Measurements from ENCODE around the gene ARMC10. TPM values are rescaled to one million over a fixed set of nuclear protein-coding genes. Genes with fewer than 3 reads are reported as not detected.
"Not testable (repeated sequence)": the region's sequence is repeated elsewhere in the genome, so short reads cannot be mapped to it uniquely, and the experiment has no call there.

ARMC10 gene
- total RNA-seq, 1 donor, result 23.2 TPM

DNA sequence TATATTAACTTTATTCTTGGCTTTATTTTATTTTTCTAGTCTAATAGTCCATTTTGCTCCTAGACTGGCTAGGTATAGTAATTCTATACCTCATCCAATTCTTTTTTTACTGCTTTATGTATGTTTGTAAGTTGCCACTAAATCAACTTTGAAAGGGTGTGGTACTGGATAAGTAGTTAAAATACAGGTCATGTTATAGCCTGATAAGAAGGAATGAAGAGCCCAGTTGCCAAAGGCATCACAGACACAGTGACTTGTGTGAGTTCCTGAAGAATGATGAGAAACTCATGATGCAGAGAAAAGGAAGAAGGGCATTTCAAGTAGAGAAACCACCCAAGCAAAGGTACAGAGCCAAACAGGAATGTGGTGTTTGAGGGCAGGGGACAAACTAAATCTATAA lies 46.7 kb downstream of the ARMC10 start:
- no peak for DNase-seq (ENCODE audit: low read depth in 2 of 3, low spot score in 2 of 3)

DNA sequence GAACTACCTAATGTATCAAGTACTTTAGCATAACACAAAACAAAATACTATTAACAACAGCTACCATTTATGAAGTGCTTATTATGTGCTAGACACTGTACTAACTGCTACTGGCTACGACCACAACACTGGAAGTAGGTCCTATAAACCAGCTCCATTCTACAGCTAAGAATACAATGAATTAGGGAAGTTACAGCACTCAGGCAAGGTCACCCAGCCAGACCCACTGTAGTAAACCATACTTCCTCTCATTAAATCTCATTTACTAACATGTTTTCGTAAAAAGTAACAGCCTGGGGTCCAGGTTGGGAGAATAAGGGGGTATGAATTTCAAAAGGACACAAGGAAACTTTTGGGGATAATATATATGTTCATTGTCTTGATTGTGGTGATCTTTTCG lies 48.6 kb downstream of the ARMC10 start:
- no peak for DNase-seq (ENCODE audit: low read depth in 2 of 3, low spot score in 2 of 3)

DNA sequence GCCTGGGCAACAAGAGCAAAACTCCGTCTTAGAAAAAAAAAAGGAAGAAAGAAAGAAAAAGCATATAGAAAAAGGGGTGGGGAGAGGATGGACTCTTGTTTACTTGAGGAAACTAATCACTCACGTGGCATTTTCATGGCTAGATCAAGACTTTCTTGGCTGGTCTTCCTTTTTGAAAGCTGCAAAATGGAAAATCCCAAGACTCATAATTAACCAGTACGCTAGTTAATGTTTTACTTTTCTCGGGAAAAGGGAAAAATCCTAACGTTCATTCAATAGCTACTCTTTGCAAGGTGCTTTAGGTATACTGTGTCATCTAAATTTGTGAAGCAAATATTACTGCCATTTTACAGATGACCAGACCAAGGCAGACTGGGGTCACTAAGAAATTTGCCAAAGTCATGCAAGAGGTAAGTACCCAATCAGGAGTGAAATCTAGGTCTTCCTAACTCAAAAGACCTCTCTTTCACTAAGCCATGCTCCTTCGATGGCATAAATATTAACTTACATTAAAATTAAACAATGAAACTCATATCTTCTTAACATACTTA lies 49.6 kb downstream of the ARMC10 start:
- DNase-seq (ENCODE audit: low read depth in 2 of 3, low spot score in 2 of 3), result no peak

DNA sequence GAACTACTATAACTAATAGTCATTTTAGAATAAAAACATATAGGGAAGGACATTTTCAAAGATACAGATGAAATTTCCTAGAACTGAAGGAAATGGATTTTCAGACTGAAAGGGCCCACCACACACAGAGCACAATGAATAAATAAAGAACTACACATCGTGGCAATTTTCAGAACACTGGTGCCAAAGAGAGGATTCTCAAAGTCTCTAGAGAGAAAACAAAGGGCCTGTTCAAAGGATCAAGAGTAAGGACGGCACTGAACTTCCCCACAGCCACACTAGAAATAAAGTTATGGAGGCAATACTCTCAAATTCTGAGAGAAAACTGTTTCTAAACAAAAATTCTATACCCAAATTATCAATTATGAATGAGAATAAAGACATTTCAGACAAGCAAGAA lies 52.1 kb downstream of the ARMC10 start:
- DNase-seq (ENCODE audit: low read depth in 2 of 3, low spot score in 2 of 3), result no peak

DNA sequence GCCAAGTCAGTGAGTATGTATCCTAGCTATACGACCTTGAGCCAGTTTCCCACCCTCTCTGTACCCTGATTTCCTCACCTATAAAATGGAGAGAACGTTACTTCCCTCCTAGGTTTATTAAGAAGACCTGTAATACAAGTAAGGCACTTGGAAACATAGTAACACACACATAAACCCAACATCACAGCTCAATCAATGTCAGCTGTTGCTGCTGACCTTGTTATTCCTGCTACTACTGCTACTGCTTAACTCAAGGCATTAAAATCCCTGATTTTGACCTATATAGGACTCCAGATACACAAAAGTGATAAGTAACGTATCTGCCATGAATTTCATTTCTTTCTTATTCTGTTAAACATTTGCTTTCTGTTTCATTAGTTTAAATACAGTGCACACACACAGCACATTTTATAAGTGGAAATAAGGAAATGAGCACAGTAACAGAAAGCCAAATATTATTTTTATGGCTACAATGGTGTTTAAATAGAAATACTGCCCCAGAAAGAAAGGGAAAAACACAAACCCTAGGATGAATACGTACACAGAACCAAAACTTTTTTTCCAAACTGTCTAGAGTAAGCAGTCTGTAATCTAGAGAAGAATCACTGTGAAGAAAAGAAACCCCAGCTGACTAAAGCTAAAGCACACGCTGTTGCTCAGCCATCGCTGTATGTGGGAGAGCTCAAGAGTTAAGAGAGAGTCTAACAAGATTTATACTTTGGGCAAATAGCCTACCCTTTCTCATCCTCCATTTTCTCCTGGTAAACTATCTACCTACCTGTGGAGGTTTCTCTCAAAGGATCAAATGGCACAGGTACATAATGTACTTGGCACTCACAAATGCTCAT lies 55.0 kb downstream of the ARMC10 start:
- no peak for DNase-seq (ENCODE audit: low read depth in 2 of 3, low spot score in 2 of 3)

DNA sequence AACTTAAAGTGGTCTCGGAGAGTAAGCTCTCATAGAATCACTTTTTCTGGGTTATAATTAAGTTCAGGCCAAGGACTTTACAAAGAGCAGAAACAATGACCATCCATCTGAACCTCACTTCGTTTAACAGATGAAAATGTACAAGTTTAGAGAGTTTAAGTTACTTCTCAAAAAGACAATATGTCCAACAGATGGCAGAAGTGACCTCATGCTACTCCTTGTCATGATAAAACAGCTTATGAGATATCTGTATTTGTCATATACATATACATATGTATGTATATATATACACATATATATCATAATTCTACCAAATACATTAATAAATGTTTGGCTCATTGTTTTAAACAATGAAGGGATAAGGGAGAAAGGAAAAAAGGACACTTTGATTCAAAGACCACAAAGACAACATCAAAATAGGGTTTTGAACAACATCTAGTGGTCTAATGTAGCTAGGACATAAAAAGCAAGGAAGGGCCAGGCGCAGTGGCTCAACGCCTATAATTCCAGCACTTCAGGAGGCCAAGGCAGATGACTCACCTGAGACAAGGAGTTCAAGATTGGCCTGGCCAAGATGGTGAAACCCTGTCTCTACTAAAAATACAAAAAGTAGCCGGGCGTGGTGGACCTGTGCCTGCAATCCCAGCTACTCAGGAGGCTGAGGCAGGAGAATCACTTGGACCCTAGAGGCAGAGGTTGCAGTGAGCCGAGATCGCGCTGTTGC lies 56.1 kb downstream of the ARMC10 start:
- peak in 1 of 3 donors; percentile 17 for DNase-seq (ENCODE audit: low read depth in 2 of 3, low spot score in 2 of 3)

DNA sequence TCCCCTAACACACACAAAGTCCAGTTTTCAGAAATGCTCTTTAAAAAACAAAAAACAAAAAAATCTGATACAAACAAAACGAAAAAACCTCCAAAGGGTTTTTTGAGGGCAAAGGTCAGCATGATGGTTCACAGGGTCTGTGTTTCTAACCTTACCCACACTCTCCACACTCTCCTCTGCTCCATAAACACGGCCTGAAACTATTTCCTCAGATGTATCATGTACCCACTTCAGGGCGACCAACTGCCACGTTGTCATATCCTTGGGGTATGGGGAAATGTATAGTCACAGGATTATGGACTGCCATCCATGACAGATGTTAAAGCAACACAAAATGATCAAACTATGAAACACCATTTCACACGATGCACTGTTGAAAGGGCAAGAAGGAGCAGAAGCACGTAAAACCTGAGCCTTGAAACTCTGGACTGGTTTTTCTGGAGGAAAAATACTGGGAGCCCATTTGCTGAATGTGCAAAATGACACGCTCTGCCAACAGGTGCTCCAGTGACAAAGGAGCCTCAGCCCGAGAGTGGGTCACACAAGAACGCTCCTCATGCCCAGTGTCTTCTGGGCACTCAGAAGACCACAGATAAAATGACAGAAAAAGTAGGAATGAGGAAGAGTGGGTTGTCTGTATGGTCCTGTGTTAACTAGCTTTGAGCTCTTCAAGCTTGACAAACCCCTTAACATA lies 58.2 kb downstream of the ARMC10 start:
- DNase-seq (ENCODE audit: low read depth in 2 of 3, low spot score in 2 of 3), result no peak

DNA sequence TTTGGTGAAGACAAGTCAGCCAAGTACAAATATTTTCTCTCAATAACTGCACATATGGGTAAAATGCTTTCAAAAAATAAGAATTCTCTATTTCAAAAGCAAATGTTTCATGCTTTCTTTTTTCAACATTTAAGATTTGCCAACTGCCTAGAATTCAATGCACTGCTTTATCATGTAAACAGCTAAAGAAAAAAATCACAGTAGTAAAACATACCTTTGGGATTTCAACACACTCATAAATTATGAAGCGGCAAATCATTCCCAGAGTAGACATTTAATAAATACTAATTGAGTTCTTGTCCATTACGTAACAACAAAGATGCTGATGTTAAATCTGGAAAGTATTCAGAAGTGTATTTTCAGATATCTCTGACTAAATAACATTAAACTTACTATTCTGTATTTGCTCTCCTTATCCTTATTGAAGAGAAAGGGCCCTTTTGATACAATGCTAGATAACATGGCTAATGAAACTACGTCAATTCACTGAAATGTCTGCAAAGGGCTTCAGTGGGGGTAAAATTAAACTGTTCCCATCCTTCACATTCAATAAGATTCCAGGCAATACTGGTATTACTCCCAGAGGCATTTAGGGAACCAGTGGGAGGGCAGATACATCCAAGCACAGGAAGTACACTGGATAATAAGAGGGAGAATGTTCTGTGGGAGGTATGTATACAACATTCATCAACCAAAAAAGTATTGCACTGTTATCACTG lies 60.1 kb downstream of the ARMC10 start:
- DNase-seq (ENCODE audit: low read depth in 2 of 3, low spot score in 2 of 3), result no peak

DNA sequence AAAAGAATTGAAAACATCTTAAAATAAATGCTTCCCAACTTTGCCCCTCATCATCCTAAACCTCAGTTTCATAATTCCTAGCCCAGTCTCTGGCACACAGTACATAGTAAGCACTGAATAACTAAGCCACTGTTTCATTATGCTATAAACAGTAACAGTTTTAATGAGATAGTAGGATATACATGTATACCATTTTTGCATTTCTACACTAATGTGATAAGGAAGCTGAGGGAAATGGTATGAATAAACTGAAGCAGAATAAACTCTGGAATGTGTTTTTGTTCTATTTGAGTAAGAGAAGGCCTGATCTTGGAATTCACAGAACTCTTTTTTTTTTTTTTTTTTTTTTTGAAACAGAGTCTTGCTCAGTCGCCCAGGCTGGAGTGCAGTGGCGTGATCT lies 65.1 kb downstream of the ARMC10 start:
- DNase-seq (ENCODE audit: low read depth in 2 of 3, low spot score in 2 of 3), result no peak

DNA sequence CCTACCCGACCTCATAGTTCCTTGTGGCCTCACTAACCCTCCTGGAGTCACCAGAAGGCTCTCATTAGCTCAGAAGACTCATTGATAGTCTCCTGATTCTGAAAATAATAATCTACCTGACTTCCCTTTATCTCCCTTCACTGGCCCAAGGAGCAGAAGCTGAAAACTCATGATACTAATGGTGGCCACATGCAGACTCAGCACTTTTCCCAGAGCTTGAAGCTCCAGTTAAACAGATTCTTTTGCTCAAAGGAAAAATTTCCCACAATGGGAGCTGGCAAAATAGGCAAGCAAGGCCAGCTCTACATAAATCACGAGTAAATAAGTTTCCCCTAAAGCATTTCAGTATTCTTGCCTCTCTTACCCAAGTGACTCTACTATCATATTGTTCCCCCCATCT lies 65.7 kb downstream of the ARMC10 start:
- DNase-seq (ENCODE audit: low read depth in 2 of 3, low spot score in 2 of 3), result no peak

DNA sequence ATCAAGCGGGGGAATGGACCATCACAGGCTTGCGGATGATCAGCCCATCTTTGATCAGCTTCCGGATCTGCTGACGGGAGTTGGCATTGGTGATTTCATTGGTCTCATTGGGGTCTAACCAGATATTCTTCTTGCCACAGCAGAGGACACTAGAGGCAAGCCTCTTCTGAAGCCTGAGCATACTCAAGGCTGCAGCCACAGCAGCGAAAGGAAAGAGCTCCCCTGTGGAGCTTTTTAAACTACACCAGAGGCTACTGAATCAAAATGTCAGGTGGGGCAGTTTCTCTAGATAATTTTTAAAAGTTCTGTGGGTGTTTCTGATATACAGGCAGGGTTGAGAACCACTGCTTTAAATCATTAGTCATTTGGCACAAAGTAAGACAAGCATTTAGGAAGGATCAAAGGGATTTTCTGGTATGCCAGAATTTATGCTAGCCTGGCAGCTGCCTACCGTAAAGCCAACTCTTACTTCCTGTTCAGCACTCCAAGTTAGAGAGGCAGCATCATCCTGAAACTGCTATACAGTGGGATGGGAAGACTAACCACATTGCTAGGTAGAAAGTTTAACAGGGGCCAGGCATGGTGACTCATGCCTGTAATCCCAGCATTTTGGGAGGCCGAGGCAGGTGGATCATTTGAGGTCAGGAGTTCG lies 66.9 kb downstream of the ARMC10 start:
- DNase-seq (ENCODE audit: low read depth in 2 of 3, low spot score in 2 of 3), result no peak

DNA sequence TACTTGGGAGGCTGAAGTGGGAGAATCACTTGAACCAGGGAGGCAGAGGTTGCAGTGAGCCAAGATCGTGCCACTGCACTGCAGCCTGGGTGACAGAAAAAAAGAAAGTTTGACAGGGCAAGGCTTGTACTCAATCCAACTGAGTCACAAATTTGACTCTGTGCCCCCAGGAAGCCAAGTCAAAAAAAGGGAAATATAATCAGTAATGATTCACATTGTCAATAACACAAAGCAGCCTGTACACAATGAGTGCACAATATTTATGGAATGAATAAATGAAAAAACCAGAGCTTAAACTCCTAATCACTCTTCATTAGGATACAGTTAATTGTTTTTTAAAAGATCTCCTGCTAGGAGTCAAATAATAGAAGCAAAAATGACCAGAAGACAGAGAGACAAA lies 67.6 kb downstream of the ARMC10 start:
- DNase-seq (ENCODE audit: low read depth in 2 of 3, low spot score in 2 of 3), result no peak

DNA sequence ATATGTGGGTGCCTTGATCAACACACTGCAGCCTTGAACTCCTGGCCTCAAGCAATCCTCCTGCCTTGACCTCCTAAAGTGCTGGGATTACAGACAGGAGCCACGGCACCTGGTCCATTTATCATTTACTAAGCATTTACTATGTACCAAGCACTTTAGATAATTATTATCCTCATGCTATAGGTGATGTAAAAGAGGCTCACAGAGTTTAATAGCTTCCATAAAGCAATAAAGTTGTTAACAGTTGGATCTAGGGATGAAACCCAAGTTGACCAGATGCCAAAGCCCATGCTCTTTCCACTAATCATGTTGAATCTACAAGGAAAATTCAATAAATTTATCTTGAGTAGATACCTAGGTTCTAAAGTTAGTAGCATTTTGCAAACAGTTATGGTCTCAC lies 68.9 kb downstream of the ARMC10 start:
- no peak for DNase-seq (ENCODE audit: low read depth in 2 of 3, low spot score in 2 of 3)

DNA sequence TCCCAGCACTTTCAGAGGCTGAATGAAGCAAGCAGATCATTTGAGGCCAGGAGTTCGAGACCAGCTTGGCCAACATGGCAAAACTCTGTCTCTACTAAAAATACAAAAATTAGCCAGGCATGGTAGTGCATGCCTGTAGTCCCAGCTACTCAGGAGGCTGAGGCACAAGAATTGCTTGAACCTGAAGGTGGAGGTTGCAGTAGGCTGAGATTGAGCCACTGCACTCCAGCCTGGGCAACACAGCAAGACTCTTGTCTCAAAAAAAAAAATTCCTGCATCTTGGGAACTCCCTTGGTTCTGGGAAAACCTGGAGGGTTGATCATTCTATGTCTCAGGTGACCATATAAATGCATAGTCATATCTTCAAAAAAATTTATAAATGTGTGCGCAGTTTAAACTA lies 69.8 kb downstream of the ARMC10 start:
- DNase-seq (ENCODE audit: low read depth in 2 of 3, low spot score in 2 of 3), result not testable (repeated sequence)

DNA sequence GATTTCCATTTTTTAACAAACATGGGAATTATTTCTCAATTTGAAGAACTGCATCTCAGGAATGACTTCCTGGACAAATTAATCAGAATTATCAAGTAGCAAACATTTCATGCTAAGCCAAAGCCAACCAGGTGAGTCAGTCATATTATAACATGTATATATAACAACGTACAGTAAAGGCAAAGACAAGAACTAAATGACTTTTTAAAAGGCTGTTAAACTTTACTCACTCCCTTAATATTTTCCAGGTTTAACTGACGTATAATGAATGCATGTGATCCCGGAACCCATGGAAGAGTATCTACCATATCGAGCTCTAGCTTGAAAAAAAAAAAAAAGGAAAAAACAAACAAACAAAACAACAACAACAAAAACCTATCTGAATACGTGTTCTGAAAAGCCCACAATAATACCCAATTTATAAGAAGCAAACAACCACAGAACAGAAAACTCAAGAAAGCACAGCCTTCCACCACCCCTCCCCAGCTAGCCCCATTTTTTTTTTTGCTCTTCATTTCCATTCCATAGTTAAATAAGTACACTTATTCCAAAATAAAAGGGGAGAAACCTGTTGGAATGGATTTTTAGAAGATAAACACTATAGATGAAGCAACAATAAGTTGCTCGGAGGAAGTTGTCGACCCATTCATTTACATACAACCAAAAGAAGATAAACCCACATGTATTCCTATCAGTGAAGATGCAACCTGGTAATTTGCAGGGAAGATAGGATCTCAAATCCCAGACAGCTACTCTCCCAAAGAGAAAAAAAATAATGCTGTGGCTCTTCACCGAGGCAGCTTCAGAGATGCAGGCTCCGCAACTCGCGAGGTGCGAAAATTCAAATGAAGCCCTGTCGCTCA lies 73.4 kb downstream of the ARMC10 start:
- DNase-seq (ENCODE audit: low read depth in 2 of 3, low spot score in 2 of 3), result no peak

All from hematopoietic multipotent progenitor cell (in vitro differentiated cells).